HepG2 (cell line): Measurements from ENCODE around the gene RNH1. TPM values are rescaled to one million over a fixed set of nuclear protein-coding genes. Genes with fewer than 3 reads are reported as not detected.

Experiments
- ASH2L ChIP-seq: fragments of 300-600, 200-600 bp; sonication (generic); IDR thresholded peaks from 2 replicates; pipeline ENCODE4 v1.7.0; 2017; ENCODE audit warnings: low read depth, mild to moderate bottlenecking, moderate library complexity, mixed read lengths, low read length; ENCODE audit not compliant: insufficient read length
- HNF4G ChIP-seq, 2 experiments: sonication (generic) in 1 of 2; formaldehyde crosslinking in 1 of 2; IDR thresholded peaks; 2 replicates each; pipeline versions ENCODE4 v1.4.0 to v1.6.1; 2011 to 2020; ENCODE audit warnings: borderline replicate concordance in 2 of 2, low read depth in 2 of 2, mild to moderate bottlenecking in 2 of 2, low read length in 1 of 2, missing genetic modification reagents in 1 of 2, moderate library complexity in 1 of 2
- MIER3 ChIP-seq: IDR thresholded peaks from 2 replicates; pipeline ENCODE4 v1.6.1; 2016; ENCODE audit warnings: missing compliant biosample characterization, borderline replicate concordance
- NCOA1 ChIP-seq: sonication (generic); formaldehyde crosslinking; IDR thresholded peaks from 2 replicates; pipeline ENCODE4 v1.9.0; 2021; ENCODE audit warnings: missing genetic modification reagents
- TBL1XR1 ChIP-seq: fragments of 150-350 bp; IDR thresholded peaks from 2 replicates; pipeline ENCODE4 v1.6.1; 2014; ENCODE audit warnings: borderline replicate concordance, low read length; ENCODE audit not compliant: partially characterized antibody
- TEAD3 ChIP-seq: optimal IDR thresholded peaks from 2 replicates; pipeline ENCODE3; 2016; ENCODE audit warnings: borderline replicate concordance
- THAP11 ChIP-seq: IDR thresholded peaks from 2 replicates; pipeline ENCODE4 v1.6.1; 2016; ENCODE audit warnings: missing biosample characterization, missing genetic modification reagents
- ZNF343 ChIP-seq: sonication (generic); formaldehyde crosslinking; IDR thresholded peaks from 2 replicates; pipeline ENCODE4 v1.4.0; 2020; ENCODE audit warnings: mild to moderate bottlenecking, missing genetic modification reagents
- polyA plus RNA-seq, 8 experiments: library from polyadenylated mRNA; depleted of rRNA in 3 of 8; stranded (reverse) in 7 of 8; unstranded in 1 of 8; fragments of >200 nt; fragmentation: Illumina TruSeq in 4 of 8; extraction: Trizol in 4 of 8; gene quantifications; 2 replicates each; pipeline versions ENCODE4 v1.2.1 to v1.2.3, GENCODE V29; 2011 to 2016; ENCODE audit warnings: low read depth in 4 of 8, missing spikeins in 1 of 8, mixed read lengths in 1 of 8; ENCODE audit not compliant: insufficient read depth in 1 of 8
- total RNA-seq, 5 experiments: library from RNA; depleted of rRNA; stranded (reverse); fragments of >200 nt; fragmentation: Illumina TruSeq; extraction: Trizol; gene quantifications; 2 replicates each; pipeline ENCODE4 v1.2.3, GENCODE V29; 2016; ENCODE audit warnings: low read depth in 1 of 5
- TF ChIP-seq, protein P1 (sequence below): sonication (generic); formaldehyde crosslinking; IDR thresholded peaks from 2 replicates; pipeline ENCODE4 v1.4.0; 2020; ENCODE audit warnings: missing genetic modification reagents
- TF ChIP-seq, protein P2 (sequence below): IDR thresholded peaks from 2 replicates; pipeline ENCODE4 v1.6.1; 2012; ENCODE audit warnings: inconsistent platforms
- TF ChIP-seq, protein P3 (sequence below): sonication (generic); formaldehyde crosslinking; IDR thresholded peaks from 2 replicates; pipeline ENCODE4 v1.4.0; 2020; ENCODE audit warnings: missing genetic modification reagents, mild to moderate bottlenecking, borderline replicate concordance
- TF ChIP-seq, protein P4 (sequence below): IDR thresholded peaks from 2 replicates; pipeline ENCODE4 v1.6.1; 2016; ENCODE audit warnings: low read depth, control low read depth
- TF ChIP-seq, protein P5 (sequence below): sonication (generic); formaldehyde crosslinking; IDR thresholded peaks from 2 replicates; pipeline ENCODE4 v1.4.0; 2020; ENCODE audit warnings: missing genetic modification reagents
- TF ChIP-seq, protein P6 (sequence below): sonication (generic); formaldehyde crosslinking; IDR thresholded peaks from 2 replicates; pipeline ENCODE4 v1.4.0; 2020; ENCODE audit warnings: missing genetic modification reagents
- TF ChIP-seq, protein P7 (sequence below): sonication (generic); formaldehyde crosslinking; IDR thresholded peaks from 2 replicates; pipeline ENCODE4 v1.8.1; 2023; ENCODE audit warnings: missing genetic modification reagents, mild to moderate bottlenecking, borderline replicate concordance

Gene RNH1
- total and polyA plus RNA-seq, 2 of the 13 experiments (the other 11 are each of a cell fraction or from before 2014, with no cell fraction given) = 36.0 to 74.1 TPM

DNA sequence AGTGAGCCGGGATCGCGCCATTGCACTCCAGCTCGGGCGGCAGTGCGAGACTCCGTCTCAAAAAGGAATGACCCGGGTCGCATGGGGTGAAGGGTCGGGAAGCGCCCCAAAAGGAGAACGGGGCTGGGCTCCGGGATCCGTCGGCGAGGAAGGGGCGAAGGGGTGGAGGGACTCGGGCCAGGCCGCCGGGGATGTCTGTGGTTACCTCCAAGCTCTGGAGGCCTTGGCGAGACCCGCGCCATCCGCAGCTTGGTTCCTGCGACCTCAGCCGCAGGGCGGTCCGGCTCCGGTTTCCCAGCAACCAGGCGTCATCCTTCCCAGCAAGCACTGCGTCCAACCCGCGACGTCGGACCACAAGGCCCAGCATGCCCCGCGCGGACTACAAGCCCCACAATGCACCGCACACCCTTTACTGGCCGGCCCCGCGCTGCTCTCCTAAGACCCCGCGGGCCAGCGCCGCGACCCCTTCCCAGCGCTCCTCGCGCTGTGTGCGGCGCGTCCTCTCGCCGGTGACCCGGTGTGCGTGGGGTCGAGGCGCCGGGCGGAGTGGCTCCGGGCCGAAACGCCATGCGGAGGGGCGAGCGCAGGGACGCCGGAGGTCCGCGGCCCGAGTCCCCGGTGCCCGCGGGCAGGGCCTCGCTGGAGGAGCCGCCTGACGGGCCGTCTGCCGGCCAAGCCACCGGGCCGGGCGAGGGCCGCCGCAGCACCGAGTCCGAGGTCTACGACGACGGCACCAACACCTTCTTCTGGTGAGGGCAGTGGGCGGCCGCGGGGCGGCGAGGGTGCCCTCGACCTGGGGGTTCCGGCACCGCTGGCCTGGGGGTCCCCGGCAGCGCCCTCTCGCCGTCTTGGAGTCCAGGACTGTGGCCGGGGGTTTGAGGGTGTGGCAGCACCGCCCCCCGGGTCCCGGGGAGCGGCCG is 56.9 kb downstream of the RNH1 start, which contains the start of gene PTDSS2 (continued):
- peak; percentile 77 for TF ChIP-seq TBL1XR1
- peak; percentile 66 for TF ChIP-seq TEAD3
- TF ChIP-seq, protein P1, sequence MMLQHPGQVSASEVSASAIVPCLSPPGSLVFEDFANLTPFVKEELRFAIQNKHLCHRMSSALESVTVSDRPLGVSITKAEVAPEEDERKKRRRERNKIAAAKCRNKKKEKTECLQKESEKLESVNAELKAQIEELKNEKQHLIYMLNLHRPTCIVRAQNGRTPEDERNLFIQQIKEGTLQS (CRISPR knock-in tag) = peak; percentile 17; the same call in 1 of the 2 replicates
- TF ChIP-seq HNF4G (IDR thresholded peaks at IDR 0.05; ENCODE audit: borderline replicate concordance, low read depth, low read length) = no peak; the same call in 1 of the 2 replicates
- 0 out of 2 replicates have a peak, but pooled peaks have one; percentile 37 for TF ChIP-seq HNF4G (CRISPR knock-in tag; IDR thresholded peaks at IDR 0.05; ENCODE audit: borderline replicate concordance, low read depth)
- TF ChIP-seq, protein P2, sequence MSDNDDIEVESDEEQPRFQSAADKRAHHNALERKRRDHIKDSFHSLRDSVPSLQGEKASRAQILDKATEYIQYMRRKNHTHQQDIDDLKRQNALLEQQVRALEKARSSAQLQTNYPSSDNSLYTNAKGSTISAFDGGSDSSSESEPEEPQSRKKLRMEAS = peak; percentile 67
- TF ChIP-seq, protein P3, sequence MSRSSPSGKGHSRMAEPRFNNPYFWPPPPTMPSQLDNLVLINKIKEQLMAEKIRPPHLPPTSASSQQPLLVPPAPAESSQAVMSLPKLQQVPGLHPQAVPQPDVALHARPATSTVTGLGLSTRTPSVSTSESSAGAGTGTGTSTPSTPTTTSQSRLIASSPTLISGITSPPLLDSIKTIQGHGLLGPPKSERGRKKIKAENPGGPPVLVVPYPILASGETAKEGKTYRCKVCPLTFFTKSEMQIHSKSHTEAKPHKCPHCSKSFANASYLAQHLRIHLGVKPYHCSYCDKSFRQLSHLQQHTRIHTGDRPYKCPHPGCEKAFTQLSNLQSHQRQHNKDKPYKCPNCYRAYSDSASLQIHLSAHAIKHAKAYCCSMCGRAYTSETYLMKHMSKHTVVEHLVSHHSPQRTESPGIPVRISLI (CRISPR knock-in tag) = no peak; the same call in 1 of the 2 replicates
- TF ChIP-seq MIER3 (CRISPR knock-in tag) = peak; percentile 88; the same call in 1 of the 2 replicates
- TF ChIP-seq ASH2L = peak; percentile 80
- peak; percentile 100 for TF ChIP-seq THAP11 (CRISPR knock-in tag)
- TF ChIP-seq, protein P4, sequence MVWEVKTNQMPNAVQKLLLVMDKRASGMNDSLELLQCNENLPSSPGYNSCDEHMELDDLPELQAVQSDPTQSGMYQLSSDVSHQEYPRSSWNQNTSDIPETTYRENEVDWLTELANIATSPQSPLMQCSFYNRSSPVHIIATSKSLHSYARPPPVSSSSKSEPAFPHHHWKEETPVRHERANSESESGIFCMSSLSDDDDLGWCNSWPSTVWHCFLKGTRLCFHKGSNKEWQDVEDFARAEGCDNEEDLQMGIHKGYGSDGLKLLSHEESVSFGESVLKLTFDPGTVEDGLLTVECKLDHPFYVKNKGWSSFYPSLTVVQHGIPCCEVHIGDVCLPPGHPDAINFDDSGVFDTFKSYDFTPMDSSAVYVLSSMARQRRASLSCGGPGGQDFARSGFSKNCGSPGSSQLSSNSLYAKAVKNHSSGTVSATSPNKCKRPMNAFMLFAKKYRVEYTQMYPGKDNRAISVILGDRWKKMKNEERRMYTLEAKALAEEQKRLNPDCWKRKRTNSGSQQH = 0 out of 2 replicates have a peak, but pooled peaks have one; percentile 93
- peak; percentile 54; the same call in 1 of the 2 replicates for TF ChIP-seq ZNF343 (CRISPR knock-in tag)
- TF ChIP-seq NCOA1 = 0 out of 2 replicates have a peak, but pooled peaks have one; percentile 49
- TF ChIP-seq, protein P5, sequence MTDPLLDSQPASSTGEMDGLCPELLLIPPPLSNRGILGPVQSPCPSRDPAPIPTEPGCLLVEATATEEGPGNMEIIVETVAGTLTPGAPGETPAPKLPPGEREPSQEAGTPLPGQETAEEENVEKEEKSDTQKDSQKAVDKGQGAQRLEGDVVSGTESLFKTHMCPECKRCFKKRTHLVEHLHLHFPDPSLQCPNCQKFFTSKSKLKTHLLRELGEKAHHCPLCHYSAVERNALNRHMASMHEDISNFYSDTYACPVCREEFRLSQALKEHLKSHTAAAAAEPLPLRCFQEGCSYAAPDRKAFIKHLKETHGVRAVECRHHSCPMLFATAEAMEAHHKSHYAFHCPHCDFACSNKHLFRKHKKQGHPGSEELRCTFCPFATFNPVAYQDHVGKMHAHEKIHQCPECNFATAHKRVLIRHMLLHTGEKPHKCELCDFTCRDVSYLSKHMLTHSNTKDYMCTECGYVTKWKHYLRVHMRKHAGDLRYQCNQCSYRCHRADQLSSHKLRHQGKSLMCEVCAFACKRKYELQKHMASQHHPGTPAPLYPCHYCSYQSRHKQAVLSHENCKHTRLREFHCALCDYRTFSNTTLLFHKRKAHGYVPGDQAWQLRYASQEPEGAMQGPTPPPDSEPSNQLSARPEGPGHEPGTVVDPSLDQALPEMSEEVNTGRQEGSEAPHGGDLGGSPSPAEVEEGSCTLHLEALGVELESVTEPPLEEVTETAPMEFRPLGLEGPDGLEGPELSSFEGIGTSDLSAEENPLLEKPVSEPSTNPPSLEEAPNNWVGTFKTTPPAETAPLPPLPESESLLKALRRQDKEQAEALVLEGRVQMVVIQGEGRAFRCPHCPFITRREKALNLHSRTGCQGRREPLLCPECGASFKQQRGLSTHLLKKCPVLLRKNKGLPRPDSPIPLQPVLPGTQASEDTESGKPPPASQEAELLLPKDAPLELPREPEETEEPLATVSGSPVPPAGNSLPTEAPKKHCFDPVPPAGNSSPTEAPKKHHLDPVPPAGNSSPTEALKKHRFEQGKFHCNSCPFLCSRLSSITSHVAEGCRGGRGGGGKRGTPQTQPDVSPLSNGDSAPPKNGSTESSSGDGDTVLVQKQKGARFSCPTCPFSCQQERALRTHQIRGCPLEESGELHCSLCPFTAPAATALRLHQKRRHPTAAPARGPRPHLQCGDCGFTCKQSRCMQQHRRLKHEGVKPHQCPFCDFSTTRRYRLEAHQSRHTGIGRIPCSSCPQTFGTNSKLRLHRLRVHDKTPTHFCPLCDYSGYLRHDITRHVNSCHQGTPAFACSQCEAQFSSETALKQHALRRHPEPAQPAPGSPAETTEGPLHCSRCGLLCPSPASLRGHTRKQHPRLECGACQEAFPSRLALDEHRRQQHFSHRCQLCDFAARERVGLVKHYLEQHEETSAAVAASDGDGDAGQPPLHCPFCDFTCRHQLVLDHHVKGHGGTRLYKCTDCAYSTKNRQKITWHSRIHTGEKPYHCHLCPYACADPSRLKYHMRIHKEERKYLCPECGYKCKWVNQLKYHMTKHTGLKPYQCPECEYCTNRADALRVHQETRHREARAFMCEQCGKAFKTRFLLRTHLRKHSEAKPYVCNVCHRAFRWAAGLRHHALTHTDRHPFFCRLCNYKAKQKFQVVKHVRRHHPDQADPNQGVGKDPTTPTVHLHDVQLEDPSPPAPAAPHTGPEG (CRISPR knock-in tag) = peak; percentile 76; the same call in 1 of the 2 replicates
- TF ChIP-seq, protein P6, sequence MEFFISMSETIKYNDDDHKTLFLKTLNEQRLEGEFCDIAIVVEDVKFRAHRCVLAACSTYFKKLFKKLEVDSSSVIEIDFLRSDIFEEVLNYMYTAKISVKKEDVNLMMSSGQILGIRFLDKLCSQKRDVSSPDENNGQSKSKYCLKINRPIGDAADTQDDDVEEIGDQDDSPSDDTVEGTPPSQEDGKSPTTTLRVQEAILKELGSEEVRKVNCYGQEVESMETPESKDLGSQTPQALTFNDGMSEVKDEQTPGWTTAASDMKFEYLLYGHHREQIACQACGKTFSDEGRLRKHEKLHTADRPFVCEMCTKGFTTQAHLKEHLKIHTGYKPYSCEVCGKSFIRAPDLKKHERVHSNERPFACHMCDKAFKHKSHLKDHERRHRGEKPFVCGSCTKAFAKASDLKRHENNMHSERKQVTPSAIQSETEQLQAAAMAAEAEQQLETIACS (CRISPR knock-in tag) = peak; percentile 65; the same call in 1 of the 2 replicates
- TF ChIP-seq, protein P7, sequence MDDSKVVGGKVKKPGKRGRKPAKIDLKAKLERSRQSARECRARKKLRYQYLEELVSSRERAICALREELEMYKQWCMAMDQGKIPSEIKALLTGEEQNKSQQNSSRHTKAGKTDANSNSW = no peak; the same call in 1 of the 2 replicates
